Superior temporal gyrus (tissue), 1 donor: ENCODE data around the gene FOXD2.

ENCODE experiments used
- DNase-seq: peaks from one replicate; pipeline ENCODE4 v3.0.0-alpha.2; 2016; ENCODE audit errors: extremely low spot score

The FOXD2 gene

GRCh38 chr1:47465605-47466004 lies 27.8 kb downstream of the FOXD2 start:
- no peak for DNase-seq

GRCh38 chr1:47468709-47469389 lies 31.0 kb downstream of the FOXD2 start:
- no peak for DNase-seq

- no peak for DNase-seq
Observed at GRCh38 chr1:47469390-47469759, 31.5 kb downstream of the FOXD2 start.

- no peak for DNase-seq
Observed at GRCh38 chr1:47469910-47470309, 32.1 kb downstream of the FOXD2 start.

- DNase-seq, result no peak
Observed at GRCh38 chr1:47471163-47471562, 33.3 kb downstream of the FOXD2 start.

- DNase-seq, result no peak
Observed at GRCh38 chr1:47474278-47475193, 36.7 kb downstream of the FOXD2 start.

GRCh38 chr1:47477595-47478080 lies 39.8 kb downstream of the FOXD2 start:
- DNase-seq, result no peak

GRCh38 chr1:47478090-47478489 lies 40.2 kb downstream of the FOXD2 start:
- DNase-seq, result no peak

- DNase-seq, result no peak
Observed at GRCh38 chr1:47479664-47480063, 41.8 kb downstream of the FOXD2 start.

GRCh38 chr1:47481936-47482335 lies 44.1 kb downstream of the FOXD2 start:
- no peak for DNase-seq

GRCh38 chr1:47482786-47483185 lies 44.9 kb downstream of the FOXD2 start:
- no peak for DNase-seq

- no peak for DNase-seq
Observed at GRCh38 chr1:47483651-47484050, 45.8 kb downstream of the FOXD2 start.

GRCh38 chr1:47485817-47486216 lies 48.0 kb downstream of the FOXD2 start:
- DNase-seq, result no peak

- DNase-seq, result no peak
Observed at GRCh38 chr1:47487332-47487731, 49.5 kb downstream of the FOXD2 start.

- no peak for DNase-seq
Observed at GRCh38 chr1:47487850-47488450, 50.1 kb downstream of the FOXD2 start.
